Activated CD4-positive, alpha-beta T cell treated with anti-CD3 and anti-CD28 coated beads, Interleukin-2, amount 50 U/mL, for 24 hours (primary cell): Measurements from ENCODE around the gene EFCAB6.

Source experiments
- DNase-seq, 2 donors: peaks; one replicate each; pipeline ENCODE4 v3.0.0-alpha.2; 2020; ENCODE audit warnings: low read depth in 1 of 2, low spot score in 1 of 2

The EFCAB6 gene

GRCh38 chr22:43750751-43751150 is 61.4 kb downstream of the EFCAB6 start:
- no peak for DNase-seq

GRCh38 chr22:43749473-43749872 is 62.6 kb downstream of the EFCAB6 start:
- no peak for DNase-seq

GRCh38 chr22:43747877-43748276 is 64.2 kb downstream of the EFCAB6 start:
- DNase-seq = no peak

- no peak for DNase-seq
These were observed 65.0 kb downstream of the EFCAB6 start for GRCh38 chr22:43747058-43747457.

- no peak for DNase-seq
These were observed 66.2 kb downstream of the EFCAB6 start for GRCh38 chr22:43745783-43746356.

- DNase-seq = no peak
These were observed 66.7 kb downstream of the EFCAB6 start for GRCh38 chr22:43745411-43745770.

- DNase-seq = no peak
These were observed 67.2 kb downstream of the EFCAB6 start for GRCh38 chr22:43744700-43745410.

- no peak for DNase-seq
These were observed 68.0 kb downstream of the EFCAB6 start for GRCh38 chr22:43743929-43744643.

- no peak for DNase-seq
These were observed 69.0 kb downstream of the EFCAB6 start for GRCh38 chr22:43743131-43743530.

GRCh38 chr22:43742154-43742950 is 69.8 kb downstream of the EFCAB6 start:
- DNase-seq = no peak

GRCh38 chr22:43740587-43741270 is 71.4 kb downstream of the EFCAB6 start:
- DNase-seq = no peak

GRCh38 chr22:43739851-43740379 is 72.2 kb downstream of the EFCAB6 start:
- DNase-seq = no peak

- no peak for DNase-seq
These were observed 74.8 kb downstream of the EFCAB6 start for GRCh38 chr22:43737150-43737828.

GRCh38 chr22:43736651-43737050 is 75.5 kb downstream of the EFCAB6 start:
- no peak for DNase-seq

- no peak for DNase-seq
These were observed 77.5 kb downstream of the EFCAB6 start for GRCh38 chr22:43734370-43735150.

GRCh38 chr22:43733138-43733537 is 79.0 kb downstream of the EFCAB6 start:
- DNase-seq = no peak

GRCh38 chr22:43731988-43732387 is 80.1 kb downstream of the EFCAB6 start:
- DNase-seq = no peak

- DNase-seq = no peak
These were observed 85.1 kb downstream of the EFCAB6 start for GRCh38 chr22:43726964-43727543.

GRCh38 chr22:43726322-43726721 is 85.8 kb downstream of the EFCAB6 start:
- no peak for DNase-seq
